Breast epithelium (tissue), 3 donors: Measurements from ENCODE around the gene TRPV2.

Experiments
- POLR2A ChIP-seq: fragments of 450-650 bp; IDR thresholded peaks from one replicate; pipeline ENCODE4 v1.6.1; 2016; ENCODE audit warnings: antibody characterized with exemption, mild to moderate bottlenecking, moderate library complexity
- POLR2AphosphoS5 ChIP-seq, 3 donors: sonication (generic); formaldehyde crosslinking; IDR thresholded peaks; one replicate each; pipeline ENCODE4 v1.6.1; 2017; ENCODE audit warnings: antibody characterized with exemption in 3 of 3
- TF ChIP-seq, protein P1 (sequence below), 3 donors: fragments of 450-650 bp; IDR thresholded peaks; one replicate each; pipeline ENCODE4 v1.5.1; 2016 to 2017; ENCODE audit warnings: antibody characterized with exemption in 3 of 3, mild to moderate bottlenecking in 3 of 3, moderate library complexity in 3 of 3

DNA sequence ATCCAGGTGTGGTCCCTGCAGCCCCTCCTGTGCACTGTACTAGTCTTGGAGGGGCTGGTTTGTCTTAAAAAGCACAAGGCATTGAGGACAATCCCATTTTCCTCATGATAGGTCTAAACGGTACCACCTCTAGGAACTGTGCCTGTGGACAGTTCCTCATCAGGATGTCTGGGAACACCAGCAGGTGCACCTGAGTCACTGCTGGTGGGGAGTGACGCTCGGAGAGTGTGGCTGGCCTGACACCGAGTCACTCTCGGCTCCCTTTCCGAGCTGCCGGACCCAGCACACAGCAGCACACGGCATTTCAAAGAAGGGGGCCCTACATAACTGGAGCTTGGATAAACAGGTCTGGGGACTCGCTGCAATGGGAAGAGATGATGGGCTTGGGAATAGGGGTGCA is 51.0 kb downstream of the TRPV2 start:
- TF ChIP-seq POLR2A: no peak
- TF ChIP-seq, protein P1, sequence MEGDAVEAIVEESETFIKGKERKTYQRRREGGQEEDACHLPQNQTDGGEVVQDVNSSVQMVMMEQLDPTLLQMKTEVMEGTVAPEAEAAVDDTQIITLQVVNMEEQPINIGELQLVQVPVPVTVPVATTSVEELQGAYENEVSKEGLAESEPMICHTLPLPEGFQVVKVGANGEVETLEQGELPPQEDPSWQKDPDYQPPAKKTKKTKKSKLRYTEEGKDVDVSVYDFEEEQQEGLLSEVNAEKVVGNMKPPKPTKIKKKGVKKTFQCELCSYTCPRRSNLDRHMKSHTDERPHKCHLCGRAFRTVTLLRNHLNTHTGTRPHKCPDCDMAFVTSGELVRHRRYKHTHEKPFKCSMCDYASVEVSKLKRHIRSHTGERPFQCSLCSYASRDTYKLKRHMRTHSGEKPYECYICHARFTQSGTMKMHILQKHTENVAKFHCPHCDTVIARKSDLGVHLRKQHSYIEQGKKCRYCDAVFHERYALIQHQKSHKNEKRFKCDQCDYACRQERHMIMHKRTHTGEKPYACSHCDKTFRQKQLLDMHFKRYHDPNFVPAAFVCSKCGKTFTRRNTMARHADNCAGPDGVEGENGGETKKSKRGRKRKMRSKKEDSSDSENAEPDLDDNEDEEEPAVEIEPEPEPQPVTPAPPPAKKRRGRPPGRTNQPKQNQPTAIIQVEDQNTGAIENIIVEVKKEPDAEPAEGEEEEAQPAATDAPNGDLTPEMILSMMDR (IDR thresholded peaks at IDR 0.05): no peak
- TF ChIP-seq POLR2AphosphoS5 (IDR thresholded peaks at IDR 0.05): no peak
